ENCODE measurements around the gene DVL1. TPM values are rescaled to one million over a fixed set of nuclear protein-coding genes. Genes with fewer than 3 reads are reported as not detected.

DVL1 gene
- total RNA-seq, 6 donors from 2014 or later: 71.8 to 205 (median 90.6) TPM

GRCh38 chr1:1287288-1288110, 61.7 kb downstream of the DVL1 start:
- Histone ChIP-seq H3K4me1 (peaks cover 0 to 14% (median 9%) of the 10 kb centered on the region in 4 donors), H3K9me3 (no peaks in the 10 kb centered on the region), H3K4me3 (no peak overlapping the region), H3K27me3 (peaks cover 0 to 10% (median 0%) of the 10 kb centered on the region in 4 donors), H3K27ac (no peak overlapping the region), H3K36me3 (no peaks in the 10 kb centered on the region)
- ATAC-seq (ENCODE audit: low FRiP score in 2 of 2) (no peak), DNase-seq (peak in 1 of 2 donors; percentile 84)
- 76 to 92% methylated on average over 18 to 33 of the region's 46 CpGs for WGBS, 2 donors
- TF ChIP-seq POLR2A (IDR thresholded peaks at IDR 0.05) (no peak), EP300 (IDR thresholded peaks at IDR 0.05) (no peak), POLR2AphosphoS5 (IDR thresholded peaks at IDR 0.05) (no peak)
- TF ChIP-seq, protein P1, sequence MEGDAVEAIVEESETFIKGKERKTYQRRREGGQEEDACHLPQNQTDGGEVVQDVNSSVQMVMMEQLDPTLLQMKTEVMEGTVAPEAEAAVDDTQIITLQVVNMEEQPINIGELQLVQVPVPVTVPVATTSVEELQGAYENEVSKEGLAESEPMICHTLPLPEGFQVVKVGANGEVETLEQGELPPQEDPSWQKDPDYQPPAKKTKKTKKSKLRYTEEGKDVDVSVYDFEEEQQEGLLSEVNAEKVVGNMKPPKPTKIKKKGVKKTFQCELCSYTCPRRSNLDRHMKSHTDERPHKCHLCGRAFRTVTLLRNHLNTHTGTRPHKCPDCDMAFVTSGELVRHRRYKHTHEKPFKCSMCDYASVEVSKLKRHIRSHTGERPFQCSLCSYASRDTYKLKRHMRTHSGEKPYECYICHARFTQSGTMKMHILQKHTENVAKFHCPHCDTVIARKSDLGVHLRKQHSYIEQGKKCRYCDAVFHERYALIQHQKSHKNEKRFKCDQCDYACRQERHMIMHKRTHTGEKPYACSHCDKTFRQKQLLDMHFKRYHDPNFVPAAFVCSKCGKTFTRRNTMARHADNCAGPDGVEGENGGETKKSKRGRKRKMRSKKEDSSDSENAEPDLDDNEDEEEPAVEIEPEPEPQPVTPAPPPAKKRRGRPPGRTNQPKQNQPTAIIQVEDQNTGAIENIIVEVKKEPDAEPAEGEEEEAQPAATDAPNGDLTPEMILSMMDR (IDR thresholded peaks at IDR 0.05): no peak

DNA sequence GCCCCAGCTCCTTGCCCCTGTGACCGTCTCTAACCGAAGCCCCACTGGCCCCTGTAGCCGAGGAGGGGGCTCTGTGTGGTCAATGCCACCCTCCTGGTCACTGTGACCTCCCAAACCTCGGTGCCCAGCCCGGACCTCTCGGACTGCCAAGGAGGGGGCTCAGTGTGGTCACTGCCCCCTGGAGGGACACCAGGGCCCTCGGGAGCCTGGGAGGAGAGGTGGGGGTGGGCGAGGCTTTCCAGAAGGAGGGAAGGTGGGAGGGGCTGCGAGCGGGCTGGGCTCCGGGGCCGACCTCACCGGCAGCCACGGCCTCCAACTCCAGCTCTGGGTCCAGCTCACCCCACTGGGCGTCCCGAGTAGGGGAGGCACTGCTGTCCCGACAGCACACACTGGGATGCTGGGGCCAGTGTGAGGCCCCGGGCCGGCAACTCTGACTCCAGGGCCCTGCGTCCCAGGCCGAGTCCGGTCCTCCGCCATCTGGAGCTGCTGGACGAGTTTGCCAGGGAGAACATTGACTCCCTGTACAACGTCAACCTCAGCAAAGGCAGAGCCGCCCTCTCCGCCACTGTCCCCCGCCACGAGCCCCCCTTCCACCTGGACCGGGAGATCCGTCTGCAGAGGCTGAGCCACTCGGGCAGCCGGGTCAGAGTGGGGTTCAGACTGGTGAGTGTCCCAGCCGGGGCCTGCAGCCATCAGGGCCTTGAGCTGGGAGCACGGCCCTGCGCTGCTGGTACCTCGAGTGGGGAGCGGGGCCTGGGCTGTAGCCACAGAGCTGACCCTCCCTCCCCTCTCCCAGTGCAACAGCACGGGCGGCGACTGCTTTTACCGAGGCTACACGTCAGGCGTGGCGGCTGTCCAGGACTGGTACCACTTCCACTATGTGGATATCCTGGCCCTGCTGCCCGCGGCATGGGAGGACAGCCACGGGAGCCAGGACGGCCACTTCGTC, 62.6 kb downstream of the DVL1 start:
- Histone ChIP-seq H3K4me1 (peaks cover 0 to 14% (median 10%) of the 10 kb centered on the region in 4 donors), H3K27me3 (peaks cover 0 to 10% (median 0%) of the 10 kb centered on the region in 4 donors), H3K27ac (no peak overlapping the region), H3K36me3 (no peaks in the 10 kb centered on the region), H3K4me3 (no peak overlapping the region), H3K9me3 (no peaks in the 10 kb centered on the region)
- TF ChIP-seq POLR2A (IDR thresholded peaks at IDR 0.05): no peak
- DNase-seq (peak in 1 of 2 donors; percentile 80), ATAC-seq (ENCODE audit: low FRiP score in 2 of 2) (no peak)
- 68 to 71% methylated on average over 12 to 37 of the region's 50 CpGs for WGBS, 2 donors

- Histone ChIP-seq H3K27ac (no peak overlapping the region), H3K36me3 (no peaks in the 10 kb centered on the region), H3K9me3 (no peaks in the 10 kb centered on the region), H3K27me3 (peaks cover 0 to 10% (median 0%) of the 10 kb centered on the region in 4 donors), H3K4me3 (no peak overlapping the region), H3K4me1 (peaks cover 0 to 6% (median 2%) of the 10 kb centered on the region in 4 donors)
- peak in 1 of 2 donors; percentile 13 for ATAC-seq (ENCODE audit: low FRiP score in 2 of 2)
- TF ChIP-seq EP300 (IDR thresholded peaks at IDR 0.05): no peak
- TF ChIP-seq POLR2AphosphoS5 (IDR thresholded peaks at IDR 0.05): no peak
- peak in 1 of 4 donors; percentile 9 for TF ChIP-seq POLR2A (IDR thresholded peaks at IDR 0.05)
- TF ChIP-seq, protein P1 (IDR thresholded peaks at IDR 0.05): no peak
- peak in 1 of 2 donors; percentile 79 for DNase-seq
- 63% methylated on average over 29 of the region's 37 CpGs; no CpG with 5 or more reads in 1 of the 2 donors for WGBS, 2 donors
Measured at GRCh38 chr1:1285611-1286311, 63.5 kb downstream of the DVL1 start.

Small RNA genes within 50 kb of the gene (small RNA-seq; reads per million reads assigned to genes)
- gene MIR6726: 0 to 0.44 (median 0.03) reads per million in 4 donors

Other genes with a start within 250 kb of the DVL1 start
- 10 to 100 TPM in 5 of 6 donors, 1 to 10 TPM in 1; 5.7 to 34.6 (median 15.2) TPM for gene C1orf159, start 233.3 kb downstream of the DVL1 start, total RNA-seq
- 10 to 100 TPM in 2 of 6 donors, 1 to 10 TPM in 3, under 1 TPM in 1; 0.86 to 14.5 (median 5.8) TPM for gene TTLL10, start 175.5 kb downstream of the DVL1 start, total RNA-seq
- gene TNFRSF18, start 142.8 kb downstream of the DVL1 start, total RNA-seq: 1 to 10 TPM in 4 of 6 donors, under 1 TPM in 1, not detected in 1; 0.89 to 3.4 (median 2.1) TPM
- 10 to 100 TPM in 2 of 6 donors, 1 to 10 TPM in 3, under 1 TPM in 1; 0.46 to 15.4 (median 2.4) TPM for gene TNFRSF4, start 135.3 kb downstream of the DVL1 start, total RNA-seq
- gene SDF4, start 117.4 kb downstream of the DVL1 start, total RNA-seq: 100 to 1,000 TPM in 5 of 6 donors, 10 to 100 TPM in 1; 79.0 to 172 (median 148) TPM
- 10 to 100 TPM; 15.2 to 31.3 (median 19.9) TPM for gene B3GALT6, start 117.2 kb downstream of the DVL1 start, total RNA-seq
- gene C1QTNF12, start 102.7 kb downstream of the DVL1 start, total RNA-seq: 1 to 10 TPM in 4 of 6 donors, not detected in 2; 1.9 to 6.3 (median 2.8) TPM
- gene UBE2J2, start 75.6 kb downstream of the DVL1 start, total RNA-seq: 10 to 100 TPM; 41.5 to 88.0 (median 50.5) TPM
- 10 to 100 TPM in 1 of 6 donors, 1 to 10 TPM in 4, under 1 TPM in 1; 0.91 to 17.8 (median 2.7) TPM for gene SCNN1D, start 69.0 kb downstream of the DVL1 start, total RNA-seq
- 100 to 1,000 TPM in 2 of 6 donors, 10 to 100 TPM in 4; 33.5 to 166 (median 60.1) TPM for gene ACAP3, start 41.5 kb downstream of the DVL1 start, total RNA-seq
- gene PUSL1, start 40.8 kb downstream of the DVL1 start, total RNA-seq: 10 to 100 TPM; 16.8 to 38.8 (median 23.0) TPM
- gene INTS11, start 24.8 kb downstream of the DVL1 start, total RNA-seq: 100 to 1,000 TPM in 2 of 6 donors, 10 to 100 TPM in 4; 71.7 to 267 (median 90.5) TPM
- 10 to 100 TPM; 14.7 to 41.6 (median 26.0) TPM for gene CPTP, start 24.6 kb downstream of the DVL1 start, total RNA-seq
- gene TAS1R3, start 18.1 kb downstream of the DVL1 start, total RNA-seq: 1 to 10 TPM in 1 of 6 donors, under 1 TPM in 5; 0.22 to 1.0 (median 0.79) TPM
- gene MXRA8, start 9.1 kb upstream of the DVL1 start, total RNA-seq: 100 to 1,000 TPM in 2 of 6 donors, 10 to 100 TPM in 4; 23.9 to 137 (median 63.4) TPM
- 100 to 1,000 TPM in 5 of 6 donors, 10 to 100 TPM in 1; 76.0 to 149 (median 119) TPM for gene AURKAIP1, start 25.8 kb upstream of the DVL1 start, total RNA-seq
- 100 to 1,000 TPM; 131 to 897 (median 216) TPM for gene CCNL2, start 49.9 kb upstream of the DVL1 start, total RNA-seq
- gene MRPL20, start 57.9 kb upstream of the DVL1 start, total RNA-seq: 100 to 1,000 TPM in 3 of 6 donors, 10 to 100 TPM in 3; 90.7 to 145 (median 101) TPM
- gene ANKRD65, start 71.9 kb upstream of the DVL1 start, total RNA-seq: 10 to 100 TPM; 21.3 to 54.5 (median 34.7) TPM
- gene VWA1, start 86.3 kb upstream of the DVL1 start, total RNA-seq: 100 to 1,000 TPM in 2 of 6 donors, 10 to 100 TPM in 4; 41.8 to 108 (median 62.5) TPM
- 10 to 100 TPM in 5 of 6 donors, 1 to 10 TPM in 1; 9.2 to 20.9 (median 14.7) TPM for gene ATAD3C, start 100.3 kb upstream of the DVL1 start, total RNA-seq
- gene ATAD3B, start 122.3 kb upstream of the DVL1 start, total RNA-seq: 100 to 1,000 TPM in 1 of 6 donors, 10 to 100 TPM in 5; 19.9 to 120 (median 26.9) TPM
- gene ATAD3A, start 162.7 kb upstream of the DVL1 start, total RNA-seq: 10 to 100 TPM; 18.5 to 31.9 (median 24.0) TPM
- 1 to 10 TPM in 5 of 6 donors, not detected in 1; 1.8 to 3.6 (median 3.1) TPM for gene TMEM240, start 191.2 kb upstream of the DVL1 start, total RNA-seq
- 100 to 1,000 TPM; 122 to 174 (median 146) TPM for gene SSU72, start 225.4 kb upstream of the DVL1 start, total RNA-seq

Measured in upper lobe of left lung (tissue), 6 donors.